Measurements from ENCODE around the gene ATXN2. TPM values are rescaled to one million over a fixed set of nuclear protein-coding genes. Genes with fewer than 3 reads are reported as not detected.

ATXN2 gene
- total RNA-seq, 1 donor from 2014 or later: 66.8 TPM

DNA sequence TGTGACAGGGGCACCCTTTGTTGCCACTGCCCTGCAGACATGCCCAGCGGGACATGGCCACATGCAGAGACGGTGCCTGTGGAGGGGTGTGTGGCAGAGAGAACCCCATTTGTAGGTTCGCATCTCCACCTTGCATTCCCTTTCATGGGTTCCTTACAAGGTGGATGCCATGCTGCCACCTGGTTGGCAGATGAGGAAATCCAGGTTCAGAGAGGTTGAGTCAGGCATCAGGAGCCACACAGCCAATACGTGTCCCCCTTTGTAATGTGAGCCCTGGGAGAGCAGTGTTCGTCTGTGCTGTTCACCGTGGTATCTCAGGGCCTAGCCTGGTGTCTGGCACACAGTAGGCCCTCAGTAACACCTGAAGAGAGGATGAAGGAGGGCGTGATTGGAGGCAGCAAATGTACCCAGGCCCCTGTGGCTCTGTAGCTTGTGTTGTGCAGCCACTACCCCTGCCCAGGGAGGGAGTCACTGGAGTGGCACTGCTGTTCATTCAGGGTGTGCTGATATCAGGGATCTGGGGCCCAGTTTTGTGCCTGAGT is 184.3 kb downstream of the ATXN2 start:
- H3K9me3 Mint-ChIP-seq (ENCODE audit: low read depth): no peaks in the 10 kb centered on the region
- H3K27ac Mint-ChIP-seq (ENCODE audit: unreplicated experiment): peak overlapping the region; percentile 71
- H3K4me1 Mint-ChIP-seq (ENCODE audit: low read depth): peaks cover 43% of the 10 kb centered on the region
- no peak for DNase-seq (ENCODE audit: low spot score)
- H3K36me3 Mint-ChIP-seq (ENCODE audit: low read depth): no peaks in the 10 kb centered on the region
- H3K27me3 Mint-ChIP-seq (ENCODE audit: low read depth): no peaks in the 10 kb centered on the region
- TF ChIP-seq, protein P1, sequence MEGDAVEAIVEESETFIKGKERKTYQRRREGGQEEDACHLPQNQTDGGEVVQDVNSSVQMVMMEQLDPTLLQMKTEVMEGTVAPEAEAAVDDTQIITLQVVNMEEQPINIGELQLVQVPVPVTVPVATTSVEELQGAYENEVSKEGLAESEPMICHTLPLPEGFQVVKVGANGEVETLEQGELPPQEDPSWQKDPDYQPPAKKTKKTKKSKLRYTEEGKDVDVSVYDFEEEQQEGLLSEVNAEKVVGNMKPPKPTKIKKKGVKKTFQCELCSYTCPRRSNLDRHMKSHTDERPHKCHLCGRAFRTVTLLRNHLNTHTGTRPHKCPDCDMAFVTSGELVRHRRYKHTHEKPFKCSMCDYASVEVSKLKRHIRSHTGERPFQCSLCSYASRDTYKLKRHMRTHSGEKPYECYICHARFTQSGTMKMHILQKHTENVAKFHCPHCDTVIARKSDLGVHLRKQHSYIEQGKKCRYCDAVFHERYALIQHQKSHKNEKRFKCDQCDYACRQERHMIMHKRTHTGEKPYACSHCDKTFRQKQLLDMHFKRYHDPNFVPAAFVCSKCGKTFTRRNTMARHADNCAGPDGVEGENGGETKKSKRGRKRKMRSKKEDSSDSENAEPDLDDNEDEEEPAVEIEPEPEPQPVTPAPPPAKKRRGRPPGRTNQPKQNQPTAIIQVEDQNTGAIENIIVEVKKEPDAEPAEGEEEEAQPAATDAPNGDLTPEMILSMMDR (IDR thresholded peaks at IDR 0.05): no peak
- H3K4me3 Mint-ChIP-seq (ENCODE audit: unreplicated experiment): no peak overlapping the region

DNA sequence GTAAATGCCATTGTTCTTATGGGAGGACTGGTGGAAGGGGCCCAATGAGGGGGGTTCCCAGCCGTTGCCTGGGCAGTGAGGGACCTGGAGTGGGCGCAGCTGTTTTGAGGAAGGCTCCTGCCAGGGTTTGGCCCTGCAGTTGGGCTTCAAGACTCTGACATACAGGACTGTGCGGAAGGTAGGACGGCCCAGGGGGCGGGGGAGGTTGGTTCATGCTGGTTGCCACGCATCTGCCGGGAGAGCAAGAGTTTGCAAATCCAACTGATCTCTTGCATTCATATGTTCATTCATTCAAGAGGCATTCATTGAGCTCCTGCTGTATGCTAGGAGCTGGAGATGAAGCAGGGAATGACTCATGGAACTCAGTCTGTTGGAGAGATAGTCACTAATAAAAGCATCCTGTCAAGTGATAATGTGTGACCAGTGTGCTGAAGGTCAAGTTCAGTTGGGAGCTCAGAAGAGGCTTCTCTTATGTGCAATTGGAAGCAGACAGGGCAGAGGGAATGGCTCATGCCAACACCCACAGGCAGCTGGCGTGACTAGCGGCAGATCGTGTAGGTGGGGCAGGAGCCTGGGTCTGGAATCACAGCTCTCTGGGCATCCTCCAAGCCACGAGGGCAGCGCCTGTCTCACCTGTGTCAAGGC is 185.6 kb downstream of the ATXN2 start:
- TF ChIP-seq, protein P1 (IDR thresholded peaks at IDR 0.05): no peak
- Mint-ChIP-seq H3K9me3 (ENCODE audit: low read depth) (no peaks in the 10 kb centered on the region), H3K36me3 (ENCODE audit: low read depth) (no peaks in the 10 kb centered on the region), H3K4me3 (ENCODE audit: unreplicated experiment) (no peak overlapping the region), H3K27me3 (ENCODE audit: low read depth) (no peaks in the 10 kb centered on the region), H3K4me1 (ENCODE audit: low read depth) (peaks cover 55% of the 10 kb centered on the region), H3K27ac (ENCODE audit: unreplicated experiment) (peak overlapping the region; percentile 91)
- DNase-seq (ENCODE audit: low spot score): no peak

DNA sequence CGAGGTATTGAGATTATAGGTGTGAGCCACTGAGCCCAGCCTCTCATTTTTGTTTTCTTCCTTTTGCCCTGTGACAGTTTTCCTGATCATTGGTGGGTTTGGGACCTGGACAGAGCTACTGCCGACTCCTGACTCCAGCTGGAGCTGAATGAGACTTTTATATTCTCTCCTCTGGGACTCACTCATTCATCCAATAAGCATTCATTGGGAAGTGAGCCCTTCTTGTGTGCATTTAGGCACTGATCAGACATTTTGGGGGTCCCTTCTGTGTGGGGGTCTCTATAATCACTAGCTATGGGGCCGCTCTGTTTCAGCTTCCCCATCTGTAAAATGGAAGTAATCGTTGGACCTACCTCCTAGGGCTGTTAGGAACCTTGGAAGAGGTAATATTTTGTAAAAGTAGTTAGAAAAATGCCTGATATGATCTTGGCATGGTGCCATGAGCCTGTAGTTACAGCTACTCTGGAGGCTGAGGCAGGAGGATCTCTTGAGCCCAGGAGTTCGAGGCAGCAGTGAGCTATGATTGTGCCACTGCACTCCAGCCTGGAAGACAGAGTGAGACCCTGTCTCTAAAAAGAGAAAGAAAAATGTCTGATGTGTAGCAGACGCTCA is 186.2 kb downstream of the ATXN2 start:
- TF ChIP-seq, protein P1 (IDR thresholded peaks at IDR 0.05): no peak
- Mint-ChIP-seq H3K9me3 (ENCODE audit: low read depth) (no peaks in the 10 kb centered on the region), H3K27me3 (ENCODE audit: low read depth) (no peaks in the 10 kb centered on the region), H3K27ac (ENCODE audit: unreplicated experiment) (peak overlapping the region; percentile 91), H3K4me1 (ENCODE audit: low read depth) (peaks cover 62% of the 10 kb centered on the region), H3K36me3 (ENCODE audit: low read depth) (no peaks in the 10 kb centered on the region), H3K4me3 (ENCODE audit: unreplicated experiment) (no peak overlapping the region)
- DNase-seq (ENCODE audit: low spot score): no peak

DNA sequence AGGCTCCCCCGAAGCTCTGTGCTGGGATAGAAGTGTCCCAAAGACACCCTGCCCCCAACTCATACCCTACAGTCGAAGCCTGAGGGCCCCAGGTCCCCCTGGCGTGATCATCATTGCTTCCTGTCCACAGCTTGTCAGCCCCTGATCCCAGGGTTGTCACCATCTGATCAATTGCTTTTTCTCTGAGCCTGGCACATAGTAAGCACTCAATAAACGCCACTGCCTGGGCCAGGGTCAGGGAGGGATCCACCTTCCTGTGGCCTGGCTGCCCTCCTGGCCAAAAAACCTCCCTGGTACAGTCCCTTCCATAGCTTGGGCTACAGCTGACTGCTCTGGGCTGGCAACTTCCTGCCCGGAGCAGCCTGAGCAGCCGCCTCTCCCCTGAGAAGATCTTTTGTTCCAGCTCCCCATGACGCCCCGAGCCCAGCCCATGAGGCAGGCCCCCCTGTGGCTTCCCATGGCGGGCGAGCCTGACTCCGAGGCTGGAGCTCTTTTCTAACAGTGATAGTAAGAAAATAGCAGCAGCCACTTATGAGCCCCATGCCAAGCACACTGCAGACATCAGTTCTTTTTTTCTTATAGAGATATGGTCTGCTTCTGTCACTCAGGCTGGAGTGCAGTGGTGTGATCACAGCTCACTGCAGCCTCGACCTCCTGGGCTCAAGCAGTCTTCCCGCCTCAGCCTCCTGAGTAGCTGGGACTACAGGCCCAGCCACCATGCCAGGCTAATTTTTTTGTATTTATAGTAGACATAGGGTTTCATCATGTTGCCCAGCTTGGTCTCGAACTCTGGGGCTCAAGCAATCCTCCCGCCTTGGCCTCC is 186.9 kb downstream of the ATXN2 start:
- peaks cover 69% of the 10 kb centered on the region for H3K4me1 Mint-ChIP-seq (ENCODE audit: low read depth)
- DNase-seq (ENCODE audit: low spot score): no peak
- H3K9me3 Mint-ChIP-seq (ENCODE audit: low read depth): no peaks in the 10 kb centered on the region
- no peaks in the 10 kb centered on the region for H3K36me3 Mint-ChIP-seq (ENCODE audit: low read depth)
- no peaks in the 10 kb centered on the region for H3K27me3 Mint-ChIP-seq (ENCODE audit: low read depth)
- no peak overlapping the region for H3K4me3 Mint-ChIP-seq (ENCODE audit: unreplicated experiment)
- peak overlapping the region; percentile 91 for H3K27ac Mint-ChIP-seq (ENCODE audit: unreplicated experiment)
- TF ChIP-seq, protein P1 (IDR thresholded peaks at IDR 0.05): no peak

DNA sequence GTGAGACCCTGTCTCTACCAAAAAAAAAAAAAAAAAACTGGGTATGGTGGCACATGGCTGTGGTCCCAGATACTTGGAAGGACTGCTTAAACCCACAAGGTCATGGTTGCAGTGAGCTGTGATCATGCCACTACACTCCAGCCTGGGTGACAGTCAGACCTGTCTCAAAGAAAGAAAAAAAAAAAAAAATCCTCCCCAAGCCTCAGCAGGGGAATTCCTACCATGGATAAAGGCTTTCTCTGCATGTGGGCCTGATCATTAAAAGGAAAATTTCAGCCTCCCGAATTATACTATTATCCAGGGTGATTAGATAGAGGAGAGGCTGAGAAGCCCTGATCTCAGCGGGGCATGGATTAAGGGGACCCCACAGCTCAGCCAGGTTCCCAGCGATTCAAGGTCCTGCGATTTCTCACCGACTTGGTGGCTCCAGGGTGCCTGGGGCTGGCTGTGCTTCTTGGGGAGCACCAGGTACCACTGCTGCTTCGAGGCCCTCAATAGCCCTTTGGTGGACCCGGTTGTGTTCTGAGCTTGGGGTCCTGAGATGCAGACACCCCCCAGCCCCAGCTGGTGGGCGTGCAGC is 187.8 kb downstream of the ATXN2 start:
- DNase-seq (ENCODE audit: low spot score): no peak
- H3K4me1 Mint-ChIP-seq (ENCODE audit: low read depth): peaks cover 76% of the 10 kb centered on the region
- H3K9me3 Mint-ChIP-seq (ENCODE audit: low read depth): no peaks in the 10 kb centered on the region
- no peaks in the 10 kb centered on the region for H3K36me3 Mint-ChIP-seq (ENCODE audit: low read depth)
- no peaks in the 10 kb centered on the region for H3K27me3 Mint-ChIP-seq (ENCODE audit: low read depth)
- TF ChIP-seq, protein P1 (IDR thresholded peaks at IDR 0.05): no peak
- no peak overlapping the region for H3K4me3 Mint-ChIP-seq (ENCODE audit: unreplicated experiment)
- peak overlapping the region; percentile 95 for H3K27ac Mint-ChIP-seq (ENCODE audit: unreplicated experiment)

Data from chondrocyte (in vitro differentiated cells).